Hypothalamus (tissue), 51 donors: ENCODE measurements around the gene OR2AE1.

ENCODE experiments used
- DNase-seq, 51 donors: peaks; one replicate each; lab custom pipeline; 2025; lab: John Stamatoyannopoulos, UW

OR2AE1 gene

DNA sequence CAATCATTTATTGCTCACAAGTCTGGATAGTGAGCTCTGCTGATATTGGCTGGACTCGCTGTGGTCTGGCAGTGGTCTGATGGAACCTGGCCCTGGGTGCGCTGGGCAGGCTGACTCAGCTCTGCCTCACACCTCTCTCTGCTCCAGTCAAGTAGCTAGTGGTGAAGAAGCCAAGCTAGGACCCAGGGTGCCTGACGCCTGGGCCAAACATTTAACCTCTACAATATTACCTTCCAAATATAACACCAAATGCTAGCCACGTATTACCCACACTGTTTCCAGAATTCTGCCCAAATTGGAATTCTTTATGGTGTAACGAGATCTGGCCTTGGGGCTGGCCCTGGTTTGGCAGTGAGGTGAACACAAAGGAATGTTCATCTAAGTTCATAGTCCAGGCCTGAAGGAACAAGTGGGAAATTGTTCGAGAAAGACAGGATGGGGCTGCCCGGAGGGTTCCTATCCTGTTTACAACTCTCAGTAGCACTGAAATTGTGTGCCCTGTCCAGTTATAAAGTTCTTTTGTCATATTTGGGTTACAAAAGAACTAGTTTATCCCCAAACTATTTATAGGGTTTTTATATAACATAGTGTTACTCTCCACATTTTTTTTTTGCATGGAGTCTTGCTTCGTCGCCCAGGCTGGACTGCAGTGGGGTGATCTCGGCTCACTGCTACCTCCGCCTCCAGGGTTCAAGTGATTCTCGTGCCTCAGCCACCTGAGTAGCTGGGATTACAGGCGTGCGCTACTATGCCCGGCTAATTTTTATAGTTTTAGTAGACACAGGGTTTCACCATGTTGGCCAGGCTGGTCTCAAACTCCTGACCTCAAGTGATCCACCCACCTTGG, 16.3 kb downstream of the OR2AE1 start:
- no peak for DNase-seq

- no peak for DNase-seq
Measured at GRCh38 chr7:99855236-99855635, 21.6 kb downstream of the OR2AE1 start.

GRCh38 chr7:99848420-99849216, 28.2 kb downstream of the OR2AE1 start:
- no peak for DNase-seq

GRCh38 chr7:99844328-99844727, 32.5 kb downstream of the OR2AE1 start:
- peak in 1 of 51 donors; percentile 12 for DNase-seq

DNA sequence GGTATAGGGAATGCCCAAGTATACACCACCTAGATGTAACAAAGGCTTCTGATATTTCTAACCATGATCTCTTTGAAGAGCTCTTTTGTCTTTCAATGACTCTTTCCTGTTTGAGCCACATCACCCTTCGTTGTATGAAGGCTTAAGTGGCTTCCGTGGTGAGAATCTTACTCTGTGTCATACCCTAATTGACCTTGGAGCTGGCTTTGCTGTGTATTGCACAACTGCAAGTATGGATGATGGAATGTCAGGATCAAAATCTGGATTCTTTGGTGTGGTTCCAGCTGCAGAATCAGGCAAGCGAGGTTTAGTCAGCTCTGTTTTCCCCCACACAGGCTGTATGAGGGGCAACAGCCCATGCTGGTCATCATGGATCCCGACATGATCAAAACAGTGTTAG, 33.0 kb downstream of the OR2AE1 start:
- DNase-seq: no peak

DNA sequence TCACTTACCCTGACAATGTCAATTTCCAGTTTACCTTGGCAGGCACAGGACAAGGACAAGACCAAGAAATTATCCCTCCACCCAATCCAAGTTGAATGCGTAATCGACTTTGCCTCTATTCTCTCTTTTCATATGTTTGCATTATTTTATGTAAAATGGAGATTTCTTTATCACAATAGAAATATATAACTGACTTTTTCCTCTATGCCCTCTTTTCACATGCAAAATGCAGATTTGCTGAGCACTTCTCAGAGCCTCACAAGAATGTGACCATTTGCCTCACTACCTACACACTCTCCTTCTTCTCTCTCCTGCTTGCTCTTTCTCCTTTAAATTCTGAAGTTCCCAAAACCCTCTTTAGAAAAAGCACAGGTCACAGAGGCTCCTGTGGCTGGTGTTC, 33.9 kb downstream of the OR2AE1 start:
- no peak for DNase-seq

DNA sequence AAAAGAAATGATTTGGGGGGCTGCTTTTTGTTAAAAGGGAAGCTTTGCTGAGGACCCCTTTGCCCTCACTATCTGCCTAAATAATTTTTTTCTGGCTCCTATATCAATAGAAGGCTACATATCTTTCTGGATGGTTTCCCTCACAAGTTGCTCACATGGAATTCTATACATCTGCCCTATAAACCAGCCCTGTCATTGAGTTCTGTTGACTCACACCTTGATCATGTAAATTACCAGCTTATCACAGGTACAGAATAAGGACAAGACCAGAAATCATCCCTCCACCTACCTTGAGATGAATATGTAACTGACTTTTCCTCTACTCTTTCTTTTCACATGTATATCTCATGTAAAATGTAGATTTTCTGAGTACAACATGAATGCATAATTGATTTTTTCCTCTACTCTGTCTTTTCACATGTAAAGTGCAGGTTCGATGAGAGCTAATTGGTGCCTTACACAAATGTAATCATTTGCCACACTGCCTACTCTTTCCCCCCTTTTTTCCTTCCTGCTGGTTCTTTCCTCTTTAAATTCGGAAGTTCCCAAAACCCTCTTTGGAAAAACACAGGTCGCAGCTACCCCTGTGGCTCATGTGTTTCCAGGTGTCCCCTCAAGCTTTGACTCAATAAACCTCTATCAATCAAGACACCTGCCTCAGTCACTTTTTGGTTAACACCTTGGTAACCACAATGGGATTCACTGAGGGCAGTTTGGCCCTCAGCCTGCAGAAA, 36.5 kb downstream of the OR2AE1 start:
- no peak for DNase-seq

- peak in 1 of 51 donors; percentile 15 for DNase-seq
Measured at GRCh38 chr7:99839287-99840021, 37.4 kb downstream of the OR2AE1 start.

DNA sequence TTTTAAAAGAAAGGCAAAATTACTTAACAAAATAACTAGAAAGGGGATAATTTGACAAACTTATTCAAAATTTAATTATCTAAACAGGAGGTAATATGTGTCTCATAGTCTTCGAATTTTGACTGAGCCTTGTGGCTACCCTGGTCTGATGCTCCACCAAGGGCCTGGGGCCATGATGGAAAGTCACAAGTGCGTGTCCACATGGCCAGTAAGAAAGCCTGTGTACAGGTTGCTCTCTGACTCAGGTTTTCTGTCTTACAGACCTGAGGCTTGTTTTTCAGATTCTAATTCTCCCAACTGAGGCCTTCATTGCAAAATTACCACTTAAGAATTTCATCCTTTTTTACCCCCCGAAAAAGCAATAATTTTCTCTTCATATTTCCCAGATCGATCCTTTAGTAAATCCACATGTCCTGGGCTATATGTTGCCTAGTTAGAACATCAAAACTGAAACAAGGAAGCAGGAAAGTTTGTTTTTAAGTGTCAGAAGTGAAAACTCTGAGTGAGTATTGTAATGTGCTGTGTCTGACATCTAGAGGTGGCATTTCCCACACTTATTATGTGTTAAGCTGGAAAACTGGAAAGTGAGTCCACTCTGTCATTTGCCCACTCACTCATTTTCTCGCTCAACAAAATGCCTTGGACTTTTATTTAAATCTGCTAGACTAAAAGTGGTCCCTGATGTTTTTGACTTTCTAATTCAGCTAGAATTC, 39.0 kb downstream of the OR2AE1 start:
- DNase-seq: peak in 1 of 51 donors; percentile 21

GRCh38 chr7:99835189-99835588, 41.6 kb downstream of the OR2AE1 start:
- DNase-seq: no peak

GRCh38 chr7:99834382-99834781, 42.5 kb downstream of the OR2AE1 start:
- no peak for DNase-seq

DNA sequence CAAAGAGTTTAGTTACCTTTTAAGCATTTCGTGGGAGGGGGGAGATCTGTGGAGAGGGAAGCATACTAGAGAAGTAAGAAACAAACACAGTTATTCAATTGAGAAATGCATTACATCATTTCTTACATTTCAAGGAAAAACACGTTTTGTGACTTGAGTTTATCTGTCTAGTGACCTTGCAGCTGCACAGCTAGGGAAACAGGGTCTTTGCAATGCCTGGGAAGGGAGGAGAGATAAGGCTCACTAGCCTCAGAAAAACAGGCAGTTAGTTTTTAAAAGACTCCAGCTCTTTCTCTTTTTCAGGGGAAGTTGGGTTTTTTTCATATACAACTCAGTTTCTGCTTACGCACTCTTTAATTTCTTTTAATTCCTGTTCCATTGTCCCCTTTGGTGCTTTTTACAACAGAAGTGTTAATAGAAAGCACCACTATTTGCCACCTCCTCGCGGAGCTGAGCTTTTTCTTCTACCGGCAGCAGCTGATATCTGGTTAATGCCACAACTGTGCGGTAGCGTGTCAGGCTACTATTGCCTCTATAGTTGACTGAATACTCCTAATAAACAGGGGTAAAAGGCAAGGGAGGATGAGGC, 43.5 kb downstream of the OR2AE1 start:
- peak in 1 of 51 donors; percentile 0 for DNase-seq

- DNase-seq: no peak
Measured at GRCh38 chr7:99831595-99831994, 45.2 kb downstream of the OR2AE1 start.

GRCh38 chr7:99829524-99830160, 47.2 kb downstream of the OR2AE1 start:
- DNase-seq: no peak

DNA sequence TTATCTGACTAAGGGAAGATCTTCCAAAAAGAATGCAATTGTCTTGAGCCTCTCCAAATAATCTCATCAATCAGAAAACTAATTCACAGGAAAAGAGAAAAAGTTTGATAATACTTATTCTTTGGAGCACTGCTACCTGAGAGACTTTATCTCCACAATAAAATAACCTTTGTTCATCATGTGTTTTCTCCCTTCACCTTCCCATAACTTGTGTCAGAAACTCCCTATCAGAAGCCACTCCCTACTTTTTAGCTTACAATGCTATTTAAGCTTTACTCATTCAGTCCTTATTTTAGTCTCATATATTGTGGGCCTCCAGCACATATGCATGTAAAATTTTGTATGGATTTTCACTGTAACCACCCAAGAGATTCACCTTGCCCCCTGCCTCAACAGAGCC, 48.0 kb downstream of the OR2AE1 start:
- no peak for DNase-seq

DNA sequence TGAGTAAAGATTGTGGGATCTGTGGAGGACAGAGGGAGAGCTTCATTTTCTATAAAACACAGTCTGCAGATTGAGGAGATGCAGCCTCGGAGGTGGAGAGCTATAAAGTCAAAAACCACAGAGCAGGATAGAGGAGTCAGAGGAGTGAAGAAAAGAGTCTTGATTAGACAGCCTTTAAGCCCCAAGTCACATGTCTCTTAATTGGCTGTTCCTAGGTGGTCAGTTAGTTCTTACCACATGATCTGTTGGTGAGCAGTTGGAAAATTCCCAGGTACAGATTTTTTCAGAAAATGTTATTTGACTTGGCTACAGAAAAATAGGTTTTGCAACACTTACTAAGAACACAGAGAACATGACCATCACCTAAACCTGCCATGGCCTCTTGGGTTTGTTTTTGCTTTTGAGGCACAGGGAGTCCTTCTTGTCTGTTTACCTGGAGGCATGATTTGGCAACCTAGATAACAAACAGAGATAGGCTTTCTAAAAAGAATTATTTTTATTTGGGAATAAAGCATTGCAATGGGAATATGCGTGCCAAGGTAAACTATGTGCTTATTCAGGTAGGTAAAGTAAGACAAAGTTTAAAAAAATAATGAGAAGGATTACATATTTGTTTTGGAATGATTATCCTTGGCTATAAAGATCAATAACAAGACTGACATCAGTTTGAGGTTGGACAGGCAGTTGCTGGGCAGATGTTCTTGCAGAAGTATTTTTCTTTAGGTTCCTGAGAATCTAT, 49.6 kb downstream of the OR2AE1 start:
- DNase-seq: no peak
